Liver (tissue), 9 donors: ENCODE measurements around the gene NHSL2. TPM values are rescaled to one million over a fixed set of nuclear protein-coding genes. Genes with fewer than 3 reads are reported as not detected.

Experiments
- DNase-seq: peaks from one replicate; pipeline ENCODE4 v3.0.0-alpha.2; 2017; ENCODE audit warnings: low spot score
- H3K27ac ChIP-seq, 2 donors: one replicate each; pipeline ENCODE4 v1.7.0; 2013; ENCODE audit warnings: inconsistent platforms in 2 of 2, low read length in 2 of 2, control low read depth in 1 of 2, low read depth in 1 of 2, mild to moderate bottlenecking in 1 of 2
- H3K27me3 ChIP-seq, 4 donors: one replicate each; pipeline versions ENCODE4 v1.6.1 to v1.7.0; 2013; ENCODE audit warnings: low read length in 3 of 4, inconsistent platforms in 1 of 4, mild to moderate bottlenecking in 1 of 4, moderate library complexity in 1 of 4; ENCODE audit not compliant: control insufficient read depth in 4 of 4, insufficient read depth in 4 of 4
- H3K36me3 ChIP-seq, 4 donors: one replicate each; pipeline versions ENCODE4 v1.6.1 to v1.7.0; 2013; ENCODE audit warnings: low read length in 3 of 4, mild to moderate bottlenecking in 3 of 4, low read depth in 1 of 4, moderate library complexity in 1 of 4; ENCODE audit not compliant: control insufficient read depth in 4 of 4, insufficient read depth in 3 of 4
- H3K4me1 ChIP-seq, 4 donors: one replicate each; pipeline versions ENCODE4 v1.6.1 to v1.7.0; 2013; ENCODE audit warnings: low read length in 3 of 4, mild to moderate bottlenecking in 3 of 4, moderate library complexity in 1 of 4; ENCODE audit not compliant: control insufficient read depth in 4 of 4, insufficient read depth in 4 of 4
- H3K4me3 ChIP-seq, 3 donors: one replicate each; pipeline versions ENCODE4 v1.6.1 to v1.7.0; 2013; ENCODE audit warnings: low read length in 3 of 3, control low read depth in 1 of 3, low read depth in 1 of 3, mild to moderate bottlenecking in 1 of 3
- H3K9ac ChIP-seq, 2 donors: one replicate each; pipeline ENCODE4 v1.7.0; 2013; ENCODE audit warnings: low read length in 2 of 2, mild to moderate bottlenecking in 2 of 2, moderate library complexity in 2 of 2, control low read depth in 1 of 2, low read depth in 1 of 2
- H3K9me3 ChIP-seq, 4 donors: one replicate each; pipeline versions ENCODE4 v1.6.1 to v1.7.0; 2013; ENCODE audit warnings: low read length in 3 of 4; ENCODE audit not compliant: control insufficient read depth in 4 of 4
- EGR1 ChIP-seq, 2 donors: IDR thresholded peaks; 2 replicates each; pipeline ENCODE4 v1.6.1; 2016 to 2018; ENCODE audit warnings: antibody characterized with exemption in 2 of 2, low read depth in 2 of 2
- FOXA2 ChIP-seq: IDR thresholded peaks from 2 replicates; pipeline ENCODE4 v1.6.1; 2016; ENCODE audit warnings: antibody characterized with exemption
- JUND ChIP-seq, 2 donors: IDR thresholded peaks; 2 replicates each; pipeline ENCODE4 v1.6.1; 2016; ENCODE audit warnings: antibody characterized with exemption in 2 of 2
- MAX ChIP-seq: IDR thresholded peaks from 2 replicates; pipeline ENCODE4 v1.6.1; 2016; ENCODE audit warnings: antibody characterized with exemption
- NR2F2 ChIP-seq: IDR thresholded peaks from 2 replicates; pipeline ENCODE4 v1.6.1; 2016; ENCODE audit warnings: antibody characterized with exemption
- RAD21 ChIP-seq, 2 donors: IDR thresholded peaks; 2 replicates each; pipeline ENCODE4 v1.6.1; 2016; ENCODE audit warnings: antibody characterized with exemption in 2 of 2, mild to moderate bottlenecking in 2 of 2
- RXRA ChIP-seq, 2 donors: IDR thresholded peaks; 2 replicates each; pipeline ENCODE4 v1.6.1; 2017 to 2018; ENCODE audit warnings: antibody characterized with exemption in 2 of 2, mild to moderate bottlenecking in 1 of 2
- YY1 ChIP-seq: IDR thresholded peaks from 2 replicates; pipeline ENCODE4 v1.6.1; 2016; ENCODE audit warnings: antibody characterized with exemption, mild to moderate bottlenecking
- WGBS: extraction: QIAGEN DNeasy Blood & Tissue Kit; methylation state at CpG from one replicate; pipeline ENCODE4 v1.1.7; 2013; 5-methylcytosine and 5-hydroxymethylcytosine counted together
- polyA plus RNA-seq, 2 donors: library from polyadenylated mRNA; stranded (reverse) in 1 of 2; unstranded in 1 of 2; fragments of 200-250 nt in 1 of 2; fragments of >200 nt in 1 of 2; fragmentation: Nextera tagmentation in 1 of 2; extraction: Ambion mirVana in 1 of 2; gene quantifications; one replicate each; pipeline versions ENCODE4 v1.2.1 to v1.2.3, GENCODE V29; 2013 to 2015
- total RNA-seq, 2 donors: library from RNA; depleted of rRNA; stranded (reverse); fragments of >200 nt; gene quantifications; one replicate each; pipeline ENCODE4 v1.2.3, GENCODE V29; 2014
- TF ChIP-seq, protein P1 (sequence below): fragments of 150-350 bp; IDR thresholded peaks from 2 replicates; pipeline ENCODE4 v1.5.1; 2017; ENCODE audit warnings: improper control_type of control experiment, low read depth, low read length; ENCODE audit not compliant: missing input control
- TF ChIP-seq, protein P2 (sequence below): IDR thresholded peaks from 2 replicates; pipeline ENCODE4 v1.6.1; 2016; ENCODE audit warnings: antibody characterized with exemption, mild to moderate bottlenecking
- TF ChIP-seq, protein P3 (sequence below): IDR thresholded peaks from 2 replicates; pipeline ENCODE4 v1.6.1; 2016; ENCODE audit warnings: antibody characterized with exemption
- donor health status: healthy.
- donor health status: healthy.
- donor health status: healthy.
- donor health status: healthy.
- donor health status: healthy.

Gene NHSL2
- total and polyA plus RNA-seq, 4 donors, result 0.45 to 1.3 (median 1.1) TPM

DNA sequence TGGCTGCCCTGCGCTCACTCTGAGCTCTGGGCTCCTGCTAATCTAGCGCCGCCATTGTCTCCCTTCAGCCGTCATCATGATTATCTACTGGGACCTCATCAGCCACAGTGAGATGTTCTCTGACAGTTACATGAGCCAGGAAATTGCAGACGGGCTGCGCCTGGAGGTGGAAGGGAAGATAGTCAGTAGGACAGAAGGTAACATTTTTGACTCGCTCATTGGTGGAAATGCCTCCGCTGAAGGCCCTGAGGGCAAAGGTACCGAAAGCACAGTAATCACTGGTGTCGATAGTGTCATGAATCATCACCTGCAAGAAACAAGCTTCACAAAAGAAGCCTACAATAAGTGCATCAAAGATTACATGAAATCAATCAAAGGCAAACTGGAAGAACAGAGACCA, 249.1 kb downstream of the NHSL2 start:
- Histone ChIP-seq H3K9me3 (no peaks in the 10 kb centered on the region), H3K27ac (no peak overlapping the region), H3K27me3 (no peaks in the 10 kb centered on the region), H3K9ac (no peak overlapping the region), H3K36me3 (no peaks in the 10 kb centered on the region), H3K4me3 (no peak overlapping the region), H3K4me1 (no peaks in the 10 kb centered on the region)
- TF ChIP-seq MAX (no peak), RXRA (IDR thresholded peaks at IDR 0.05) (no peak)
- 85% methylated on average over 10 of the region's 10 CpGs for WGBS
- no peak for DNase-seq

GRCh38 chrX:72165551-72165950, 254.9 kb downstream of the NHSL2 start:
- TF ChIP-seq RXRA (IDR thresholded peaks at IDR 0.05), result no peak
- TF ChIP-seq EGR1 (IDR thresholded peaks at IDR 0.05; ENCODE audit: low read depth in 2 of 2), result no peak
- TF ChIP-seq, protein P1, sequence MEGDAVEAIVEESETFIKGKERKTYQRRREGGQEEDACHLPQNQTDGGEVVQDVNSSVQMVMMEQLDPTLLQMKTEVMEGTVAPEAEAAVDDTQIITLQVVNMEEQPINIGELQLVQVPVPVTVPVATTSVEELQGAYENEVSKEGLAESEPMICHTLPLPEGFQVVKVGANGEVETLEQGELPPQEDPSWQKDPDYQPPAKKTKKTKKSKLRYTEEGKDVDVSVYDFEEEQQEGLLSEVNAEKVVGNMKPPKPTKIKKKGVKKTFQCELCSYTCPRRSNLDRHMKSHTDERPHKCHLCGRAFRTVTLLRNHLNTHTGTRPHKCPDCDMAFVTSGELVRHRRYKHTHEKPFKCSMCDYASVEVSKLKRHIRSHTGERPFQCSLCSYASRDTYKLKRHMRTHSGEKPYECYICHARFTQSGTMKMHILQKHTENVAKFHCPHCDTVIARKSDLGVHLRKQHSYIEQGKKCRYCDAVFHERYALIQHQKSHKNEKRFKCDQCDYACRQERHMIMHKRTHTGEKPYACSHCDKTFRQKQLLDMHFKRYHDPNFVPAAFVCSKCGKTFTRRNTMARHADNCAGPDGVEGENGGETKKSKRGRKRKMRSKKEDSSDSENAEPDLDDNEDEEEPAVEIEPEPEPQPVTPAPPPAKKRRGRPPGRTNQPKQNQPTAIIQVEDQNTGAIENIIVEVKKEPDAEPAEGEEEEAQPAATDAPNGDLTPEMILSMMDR, result no peak
- TF ChIP-seq JUND (IDR thresholded peaks at IDR 0.05), result no peak
- TF ChIP-seq NR2F2, result no peak
- TF ChIP-seq RAD21 (IDR thresholded peaks at IDR 0.05), result no peak
- TF ChIP-seq, protein P2, sequence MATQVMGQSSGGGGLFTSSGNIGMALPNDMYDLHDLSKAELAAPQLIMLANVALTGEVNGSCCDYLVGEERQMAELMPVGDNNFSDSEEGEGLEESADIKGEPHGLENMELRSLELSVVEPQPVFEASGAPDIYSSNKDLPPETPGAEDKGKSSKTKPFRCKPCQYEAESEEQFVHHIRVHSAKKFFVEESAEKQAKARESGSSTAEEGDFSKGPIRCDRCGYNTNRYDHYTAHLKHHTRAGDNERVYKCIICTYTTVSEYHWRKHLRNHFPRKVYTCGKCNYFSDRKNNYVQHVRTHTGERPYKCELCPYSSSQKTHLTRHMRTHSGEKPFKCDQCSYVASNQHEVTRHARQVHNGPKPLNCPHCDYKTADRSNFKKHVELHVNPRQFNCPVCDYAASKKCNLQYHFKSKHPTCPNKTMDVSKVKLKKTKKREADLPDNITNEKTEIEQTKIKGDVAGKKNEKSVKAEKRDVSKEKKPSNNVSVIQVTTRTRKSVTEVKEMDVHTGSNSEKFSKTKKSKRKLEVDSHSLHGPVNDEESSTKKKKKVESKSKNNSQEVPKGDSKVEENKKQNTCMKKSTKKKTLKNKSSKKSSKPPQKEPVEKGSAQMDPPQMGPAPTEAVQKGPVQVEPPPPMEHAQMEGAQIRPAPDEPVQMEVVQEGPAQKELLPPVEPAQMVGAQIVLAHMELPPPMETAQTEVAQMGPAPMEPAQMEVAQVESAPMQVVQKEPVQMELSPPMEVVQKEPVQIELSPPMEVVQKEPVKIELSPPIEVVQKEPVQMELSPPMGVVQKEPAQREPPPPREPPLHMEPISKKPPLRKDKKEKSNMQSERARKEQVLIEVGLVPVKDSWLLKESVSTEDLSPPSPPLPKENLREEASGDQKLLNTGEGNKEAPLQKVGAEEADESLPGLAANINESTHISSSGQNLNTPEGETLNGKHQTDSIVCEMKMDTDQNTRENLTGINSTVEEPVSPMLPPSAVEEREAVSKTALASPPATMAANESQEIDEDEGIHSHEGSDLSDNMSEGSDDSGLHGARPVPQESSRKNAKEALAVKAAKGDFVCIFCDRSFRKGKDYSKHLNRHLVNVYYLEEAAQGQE, result no peak
- TF ChIP-seq FOXA2, result no peak
- TF ChIP-seq YY1, result no peak
- TF ChIP-seq, protein P3, sequence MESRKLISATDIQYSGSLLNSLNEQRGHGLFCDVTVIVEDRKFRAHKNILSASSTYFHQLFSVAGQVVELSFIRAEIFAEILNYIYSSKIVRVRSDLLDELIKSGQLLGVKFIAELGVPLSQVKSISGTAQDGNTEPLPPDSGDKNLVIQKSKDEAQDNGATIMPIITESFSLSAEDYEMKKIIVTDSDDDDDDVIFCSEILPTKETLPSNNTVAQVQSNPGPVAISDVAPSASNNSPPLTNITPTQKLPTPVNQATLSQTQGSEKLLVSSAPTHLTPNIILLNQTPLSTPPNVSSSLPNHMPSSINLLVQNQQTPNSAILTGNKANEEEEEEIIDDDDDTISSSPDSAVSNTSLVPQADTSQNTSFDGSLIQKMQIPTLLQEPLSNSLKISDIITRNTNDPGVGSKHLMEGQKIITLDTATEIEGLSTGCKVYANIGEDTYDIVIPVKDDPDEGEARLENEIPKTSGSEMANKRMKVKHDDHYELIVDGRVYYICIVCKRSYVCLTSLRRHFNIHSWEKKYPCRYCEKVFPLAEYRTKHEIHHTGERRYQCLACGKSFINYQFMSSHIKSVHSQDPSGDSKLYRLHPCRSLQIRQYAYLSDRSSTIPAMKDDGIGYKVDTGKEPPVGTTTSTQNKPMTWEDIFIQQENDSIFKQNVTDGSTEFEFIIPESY, result no peak
- Histone ChIP-seq H3K4me3 (no peak overlapping the region), H3K27ac (no peak overlapping the region), H3K9me3 (no peaks in the 10 kb centered on the region), H3K27me3 (peaks cover 0 to 4% (median 0%) of the 10 kb centered on the region in 4 donors), H3K4me1 (no peaks in the 10 kb centered on the region), H3K9ac (no peak overlapping the region), H3K36me3 (no peaks in the 10 kb centered on the region)
- 81% methylated on average over 4 of the region's 4 CpGs for WGBS
- DNase-seq, result no peak
